KMS-11 (cell line): ENCODE measurements around the gene HAUS8.
A peak's percentile ranks its signal among the peaks of the same experiment; 100 is the strongest.
"Not testable (repeated sequence)": the region's sequence is repeated elsewhere in the genome, so short reads cannot be mapped to it uniquely, and the experiment has no call there.

Source experiments
- H2AFZ ChIP-seq: fragments of 200-600 bp; sonication (generic); 2 replicates; pipeline ENCODE4 v1.6.1; 2016; ENCODE audit warnings: antibody characterized with exemption, mixed run types, low read depth
- H3K27ac ChIP-seq: fragments of 200-600 bp; sonication (generic); 2 replicates; pipeline ENCODE4 v1.6.1; 2016; ENCODE audit warnings: mild to moderate bottlenecking, mixed run types
- H3K27me3 ChIP-seq: fragments of 200-600 bp; sonication (generic); 2 replicates; pipeline ENCODE4 v1.6.1; 2017; ENCODE audit warnings: mild to moderate bottlenecking, low read depth, mixed run types, moderate library complexity; ENCODE audit not compliant: insufficient read depth
- H3K36me3 ChIP-seq: fragments of 200-600 bp; sonication (generic); 2 replicates; pipeline ENCODE4 v1.6.1; 2017; ENCODE audit warnings: mild to moderate bottlenecking, mixed run types; ENCODE audit not compliant: insufficient read depth
- H3K4me1 ChIP-seq: fragments of 200-600 bp; sonication (generic); 2 replicates; pipeline ENCODE4 v1.6.1; 2016; ENCODE audit warnings: mild to moderate bottlenecking, low read depth, mixed run types; ENCODE audit not compliant: poor library complexity, severe bottlenecking
- H3K4me2 ChIP-seq: fragments of 200-600 bp; sonication (generic); 2 replicates; pipeline ENCODE4 v1.7.0; 2016; ENCODE audit warnings: mild to moderate bottlenecking, mixed run types
- H3K4me3 ChIP-seq: fragments of 200-600 bp; sonication (generic); IDR thresholded peaks from 2 replicates; pipeline ENCODE4 v1.6.1; 2017; ENCODE audit warnings: low read depth, low read length, mixed read lengths; ENCODE audit not compliant: insufficient read depth
- H3K79me2 ChIP-seq: fragments of 200-600 bp; sonication (generic); 2 replicates; pipeline ENCODE4 v1.6.1; 2016; ENCODE audit warnings: low read depth, mixed run types; ENCODE audit not compliant: insufficient read depth
- H3K9ac ChIP-seq: fragments of 200-600 bp; sonication (generic); 2 replicates; pipeline ENCODE4 v1.6.1; 2016; ENCODE audit warnings: mild to moderate bottlenecking, mixed run types
- H4K20me1 ChIP-seq: fragments of 200-600 bp; sonication (generic); 2 replicates; pipeline ENCODE4 v1.6.1; 2016; ENCODE audit warnings: mild to moderate bottlenecking, mixed run types; ENCODE audit not compliant: insufficient read depth
- CTCF ChIP-seq: fragments of 200-600 bp; sonication (generic); conservative IDR thresholded peaks from 2 replicates; pipeline ENCODE4 v1.6.1; 2017; ENCODE audit warnings: low read depth, mild to moderate bottlenecking, antibody characterized with exemption, low read length, moderate library complexity, mixed read lengths

HAUS8 gene

GRCh38 chr19:17098326-17098725 is 23.1 kb upstream of the HAUS8 start:
- Histone ChIP-seq H3K9ac (no peak overlapping the region), H4K20me1 (no peaks in the 10 kb centered on the region), H3K4me3 (no peak overlapping the region), H3K4me2 (no peak overlapping the region), H3K79me2 (peaks cover 7% of the 10 kb centered on the region; the same call in 1 of the 2 replicates), H3K27me3 (no peaks in the 10 kb centered on the region), H3K27ac (no peak overlapping the region), H3K4me1 (peaks cover 10% of the 10 kb centered on the region), H2AFZ (no peak overlapping the region), H3K36me3 (no peaks in the 10 kb centered on the region)
- no peak for TF ChIP-seq CTCF

GRCh38 chr19:17097593-17098126 is 22.4 kb upstream of the HAUS8 start:
- Histone ChIP-seq H2AFZ (no peak overlapping the region), H3K4me1 (peaks cover 10% of the 10 kb centered on the region), H3K27me3 (no peaks in the 10 kb centered on the region), H3K9ac (no peak overlapping the region), H3K4me2 (peak overlapping the region; percentile 36; the same call in 1 of the 2 replicates), H3K27ac (no peak overlapping the region), H3K79me2 (peaks cover 7% of the 10 kb centered on the region; the same call in 1 of the 2 replicates), H4K20me1 (no peaks in the 10 kb centered on the region), H3K4me3 (no peak overlapping the region), H3K36me3 (no peaks in the 10 kb centered on the region)
- TF ChIP-seq CTCF = no peak

GRCh38 chr19:17095141-17095919 is 20.1 kb upstream of the HAUS8 start:
- TF ChIP-seq CTCF = no peak
- no peak overlapping the region for H3K4me3 ChIP-seq
- H3K27me3 ChIP-seq = no peaks in the 10 kb centered on the region
- H3K4me2 ChIP-seq = no peak overlapping the region
- no peak overlapping the region for H3K9ac ChIP-seq
- H2AFZ ChIP-seq = no peak overlapping the region
- H4K20me1 ChIP-seq = no peaks in the 10 kb centered on the region
- H3K36me3 ChIP-seq = no peaks in the 10 kb centered on the region
- H3K27ac ChIP-seq = no peak overlapping the region
- H3K4me1 ChIP-seq = peaks cover 10% of the 10 kb centered on the region
- peaks cover 17% of the 10 kb centered on the region; the same call in 1 of the 2 replicates for H3K79me2 ChIP-seq

GRCh38 chr19:17094694-17095093 is 19.4 kb upstream of the HAUS8 start:
- not testable (repeated sequence) for H3K4me3 ChIP-seq, H3K27ac ChIP-seq, H3K9ac ChIP-seq, H3K27me3 ChIP-seq, H3K36me3 ChIP-seq, H3K4me2 ChIP-seq, H2AFZ ChIP-seq, H4K20me1 ChIP-seq
- Histone ChIP-seq H3K4me1 (peaks cover 10% of the 10 kb centered on the region), H3K79me2 (peaks cover 17% of the 10 kb centered on the region; the same call in 1 of the 2 replicates)

GRCh38 chr19:17092696-17093095 is 17.4 kb upstream of the HAUS8 start:
- Histone ChIP-seq H3K4me2 (no peak overlapping the region), H3K36me3 (no peaks in the 10 kb centered on the region), H3K27me3 (no peaks in the 10 kb centered on the region), H3K9ac (no peak overlapping the region), H4K20me1 (no peaks in the 10 kb centered on the region), H3K4me1 (peaks cover 8% of the 10 kb centered on the region), H3K4me3 (no peak overlapping the region), H2AFZ (no peak overlapping the region), H3K79me2 (peaks cover 10% of the 10 kb centered on the region; the same call in 1 of the 2 replicates), H3K27ac (no peak overlapping the region)
- no peak for TF ChIP-seq CTCF
